HG02798 (cell line): ENCODE results near the gene MARVELD2.
A peak's percentile ranks its signal among the peaks of the same experiment; 100 is the strongest.
"Not testable (repeated sequence)": the region's sequence is repeated elsewhere in the genome, so short reads cannot be mapped to it uniquely, and the experiment has no call there.

Experiments used
- ATAC-seq: cut with Tn5 transposase; IDR thresholded peaks from one replicate; pipeline ENCODE4 v1.9.1; 2021; ENCODE audit warnings: mild to moderate bottlenecking; ENCODE audit not compliant: unreplicated experiment, poor library complexity

Gene MARVELD2, protein sequence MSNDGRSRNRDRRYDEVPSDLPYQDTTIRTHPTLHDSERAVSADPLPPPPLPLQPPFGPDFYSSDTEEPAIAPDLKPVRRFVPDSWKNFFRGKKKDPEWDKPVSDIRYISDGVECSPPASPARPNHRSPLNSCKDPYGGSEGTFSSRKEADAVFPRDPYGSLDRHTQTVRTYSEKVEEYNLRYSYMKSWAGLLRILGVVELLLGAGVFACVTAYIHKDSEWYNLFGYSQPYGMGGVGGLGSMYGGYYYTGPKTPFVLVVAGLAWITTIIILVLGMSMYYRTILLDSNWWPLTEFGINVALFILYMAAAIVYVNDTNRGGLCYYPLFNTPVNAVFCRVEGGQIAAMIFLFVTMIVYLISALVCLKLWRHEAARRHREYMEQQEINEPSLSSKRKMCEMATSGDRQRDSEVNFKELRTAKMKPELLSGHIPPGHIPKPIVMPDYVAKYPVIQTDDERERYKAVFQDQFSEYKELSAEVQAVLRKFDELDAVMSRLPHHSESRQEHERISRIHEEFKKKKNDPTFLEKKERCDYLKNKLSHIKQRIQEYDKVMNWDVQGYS

DNA sequence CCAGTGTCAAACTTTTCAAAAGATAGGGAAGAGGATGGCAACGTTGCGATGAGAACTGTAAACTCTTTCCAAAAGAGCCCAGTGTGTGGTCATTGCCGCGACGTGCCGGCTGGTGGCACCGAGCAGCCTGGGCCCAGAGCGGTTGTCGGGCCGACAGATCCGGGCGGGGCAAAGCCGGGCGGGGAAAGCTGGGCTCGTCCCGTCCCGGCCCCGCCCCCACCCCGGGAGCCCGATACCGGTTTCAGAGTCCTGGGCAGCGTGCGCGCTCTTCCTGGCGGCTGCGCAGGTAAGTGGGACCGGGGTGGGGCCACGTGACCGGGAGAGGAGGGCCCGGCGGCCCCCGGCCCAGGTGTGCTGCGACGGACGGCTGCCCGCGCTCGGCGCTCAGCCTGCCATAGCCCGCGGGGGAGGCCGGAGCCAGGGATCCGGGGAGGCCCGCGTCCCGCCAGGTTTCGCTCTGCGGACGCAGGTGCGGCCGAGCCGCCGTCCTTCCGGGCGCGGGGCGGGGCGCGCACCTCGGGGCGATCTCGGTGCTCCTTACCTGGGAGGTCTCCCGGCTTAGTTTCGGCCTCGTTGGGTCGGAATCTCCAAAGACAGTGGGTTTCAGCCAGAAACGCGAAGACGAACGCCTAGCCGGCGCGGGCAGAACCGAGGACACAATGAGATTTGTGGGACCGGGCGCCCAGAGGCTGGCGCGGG lies at the start of gene MARVELD2:
MARVELD2 (plus strand) TSS at position 232 of the 699 bp plus-strand sequence. CDS start 4,270 bp downstream, outside the sequence.
- ATAC-seq: peak; percentile 83

GRCh38 chr5:69367697-69368279 lies 47.1 kb upstream of the MARVELD2 start:
- no peak for ATAC-seq

DNA sequence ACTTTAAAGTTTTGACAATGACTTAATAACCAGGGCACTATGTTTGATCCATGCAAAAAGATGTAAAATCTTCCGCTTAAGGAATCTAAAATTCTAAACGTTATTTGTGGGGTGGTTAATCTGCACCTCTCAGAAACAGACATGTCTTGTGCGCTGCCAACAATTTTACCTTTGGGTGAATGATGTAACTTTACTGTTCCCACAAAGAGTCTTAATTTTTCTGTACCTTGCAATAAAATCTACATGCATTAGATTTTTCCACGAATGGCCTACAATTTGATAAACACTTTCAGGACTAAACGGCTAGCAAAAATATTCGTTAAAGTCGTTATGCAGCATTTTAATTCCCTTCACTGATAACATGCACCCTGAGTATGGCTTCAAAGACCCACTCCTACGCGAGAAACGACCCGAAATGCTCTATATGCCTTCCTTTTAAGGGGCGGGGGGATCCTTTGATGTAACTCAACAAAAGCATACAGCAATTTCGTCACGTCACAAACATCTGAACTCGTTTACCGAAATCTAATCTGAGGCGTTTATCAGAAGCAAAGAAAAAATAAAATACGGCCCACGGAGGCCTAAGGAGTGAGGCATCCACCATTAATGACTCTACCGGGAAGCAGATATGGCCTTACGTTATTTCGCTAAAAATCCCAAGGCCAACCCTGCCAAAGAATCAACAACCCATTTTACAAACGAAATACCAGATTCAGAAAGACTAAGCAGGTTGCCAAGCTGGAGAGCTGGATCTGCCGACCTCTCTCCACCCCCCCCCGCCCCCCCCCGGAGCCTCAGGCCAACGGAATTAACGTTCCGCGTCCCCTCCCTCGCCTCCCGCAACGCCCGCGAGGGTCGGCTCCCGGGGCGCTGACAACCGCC lies 46.2 kb upstream of the MARVELD2 start:
- peak; percentile 35 for ATAC-seq

DNA sequence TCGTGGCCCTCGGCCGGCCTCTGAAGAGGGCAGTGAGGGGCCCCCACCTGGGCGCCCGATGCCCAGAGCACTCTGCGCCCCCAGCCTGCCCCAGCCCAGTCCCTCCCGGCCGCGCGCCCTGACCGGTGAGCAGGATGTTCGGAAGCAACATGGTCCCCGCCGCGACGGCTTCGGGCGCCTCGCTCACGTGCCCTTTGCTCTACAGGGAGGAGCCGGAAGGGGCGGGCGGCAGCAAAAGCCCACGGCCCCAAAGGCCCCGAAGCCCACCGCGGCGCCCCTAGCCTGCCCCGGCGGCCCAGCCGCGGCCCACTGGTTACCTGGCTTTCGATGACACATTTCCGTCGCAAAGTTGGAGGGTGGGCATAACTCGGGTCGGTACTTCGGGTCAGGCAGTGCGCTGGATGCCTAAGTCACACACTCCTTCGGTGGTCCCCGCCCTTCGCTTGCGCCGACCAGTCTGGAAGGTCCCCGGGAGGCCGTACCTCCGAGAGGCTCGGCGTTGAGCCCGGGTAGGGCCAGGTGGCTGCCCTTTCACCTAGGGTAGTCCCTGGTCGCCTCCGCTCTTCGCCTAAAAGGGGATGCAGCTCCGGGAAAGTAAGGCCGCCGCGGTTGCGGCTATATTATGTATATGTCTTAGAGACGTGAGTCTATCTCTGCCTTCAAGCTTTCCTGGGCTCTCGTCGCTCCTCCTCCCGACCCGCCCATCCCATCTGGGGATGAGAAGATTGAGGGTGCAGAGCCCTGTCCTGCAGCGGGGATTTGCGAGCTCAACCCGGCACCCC lies 45.4 kb upstream of the MARVELD2 start, which contains the start of the genes AK6, RAD17 and TAF9:
AK6 (minus strand) TSS at position 181 of the 782 bp plus-strand sequence; CDS start at position 151, 30 bp downstream.
RAD17 (plus strand) TSS at position 479 of the 782 bp plus-strand sequence. CDS start 2,391 bp downstream, outside the sequence.
TAF9 (minus strand) TSS at position 181 of the 782 bp plus-strand sequence. CDS start 3,783 bp downstream, outside the sequence.
- ATAC-seq: peak; percentile 93

DNA sequence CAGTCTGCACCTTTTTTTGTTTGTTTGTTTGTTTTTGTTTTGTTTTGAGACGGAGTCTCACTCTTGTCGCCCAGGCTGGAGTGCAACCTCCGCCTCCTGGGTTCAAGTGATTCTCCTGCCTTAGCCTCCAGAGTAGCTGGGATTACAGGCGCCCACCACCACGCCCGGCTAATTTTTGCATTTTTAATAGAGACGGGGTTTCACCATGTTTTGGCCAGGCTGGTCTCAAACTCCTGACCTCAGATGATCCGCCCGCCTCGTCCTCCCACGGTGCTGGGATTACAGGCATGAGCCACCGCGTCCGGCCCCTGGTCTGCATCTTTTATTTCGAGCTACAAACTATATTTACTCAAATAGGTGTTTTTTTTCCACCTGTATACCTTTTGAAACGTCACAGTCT lies 44.6 kb upstream of the MARVELD2 start:
- ATAC-seq: not testable (repeated sequence)

DNA sequence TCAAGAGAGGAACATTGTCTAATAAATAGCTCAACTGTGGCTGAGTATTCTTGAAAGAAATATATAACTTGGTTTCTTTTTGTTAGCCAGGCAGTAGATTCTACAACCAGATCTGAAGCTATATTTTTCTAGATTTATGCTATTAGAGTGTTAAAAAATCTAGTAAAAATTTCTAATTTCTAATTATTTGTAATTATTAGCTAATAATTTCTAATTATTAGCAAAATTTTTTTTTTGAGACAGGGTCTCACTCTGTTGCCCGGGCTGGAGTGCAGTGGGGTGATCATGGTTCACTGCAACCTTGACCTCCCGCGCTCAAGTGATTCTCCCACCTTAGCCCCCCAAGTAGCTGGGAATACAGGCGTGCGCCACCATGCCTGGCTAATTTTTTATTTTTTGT lies 42.5 kb upstream of the MARVELD2 start:
- no peak for ATAC-seq

DNA sequence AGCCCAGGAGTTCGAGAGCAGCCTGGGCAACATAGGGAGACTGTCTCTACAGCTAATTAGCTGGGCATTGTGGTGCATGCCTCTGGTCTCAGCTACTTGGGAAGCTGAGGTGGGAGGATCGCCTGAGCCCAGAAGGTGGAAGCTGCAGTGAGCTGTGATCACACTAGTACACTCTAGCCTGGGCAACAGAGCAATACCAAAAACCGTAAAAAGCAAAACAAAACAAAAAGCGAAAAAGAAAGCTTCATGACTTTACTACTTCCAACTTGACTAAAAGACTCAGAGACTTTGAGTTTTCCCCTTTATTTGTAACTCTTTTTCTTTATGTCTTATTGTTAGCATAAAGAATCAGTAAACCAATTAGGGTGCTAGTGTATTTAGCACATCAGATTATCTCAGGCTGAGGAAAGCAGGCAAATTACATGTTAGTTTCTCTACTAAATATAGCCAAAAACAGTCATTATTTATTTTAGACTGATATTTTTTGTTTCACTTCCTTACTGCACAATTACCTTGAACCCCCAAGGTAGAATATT lies 39.9 kb upstream of the MARVELD2 start:
- peak; percentile 74 for ATAC-seq

DNA sequence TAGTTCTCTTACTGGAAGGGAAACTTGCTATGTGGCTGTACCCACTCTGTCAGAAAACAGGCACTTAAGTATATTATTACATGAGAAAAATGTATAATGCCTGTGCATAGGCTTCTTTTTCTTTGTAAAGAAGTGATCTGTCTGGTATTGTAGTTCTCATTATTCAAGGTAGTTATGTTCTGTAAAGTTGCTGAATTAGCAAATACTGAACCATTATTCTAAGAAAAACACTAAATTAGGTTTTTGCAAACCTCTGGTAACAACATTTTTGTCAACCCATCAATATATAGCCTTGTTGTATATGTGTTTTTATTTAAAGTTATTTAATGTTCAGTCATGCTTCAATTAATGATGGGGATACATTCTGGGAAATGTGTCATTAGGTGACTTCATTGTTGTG lies 36.5 kb upstream of the MARVELD2 start:
- no peak for ATAC-seq

DNA sequence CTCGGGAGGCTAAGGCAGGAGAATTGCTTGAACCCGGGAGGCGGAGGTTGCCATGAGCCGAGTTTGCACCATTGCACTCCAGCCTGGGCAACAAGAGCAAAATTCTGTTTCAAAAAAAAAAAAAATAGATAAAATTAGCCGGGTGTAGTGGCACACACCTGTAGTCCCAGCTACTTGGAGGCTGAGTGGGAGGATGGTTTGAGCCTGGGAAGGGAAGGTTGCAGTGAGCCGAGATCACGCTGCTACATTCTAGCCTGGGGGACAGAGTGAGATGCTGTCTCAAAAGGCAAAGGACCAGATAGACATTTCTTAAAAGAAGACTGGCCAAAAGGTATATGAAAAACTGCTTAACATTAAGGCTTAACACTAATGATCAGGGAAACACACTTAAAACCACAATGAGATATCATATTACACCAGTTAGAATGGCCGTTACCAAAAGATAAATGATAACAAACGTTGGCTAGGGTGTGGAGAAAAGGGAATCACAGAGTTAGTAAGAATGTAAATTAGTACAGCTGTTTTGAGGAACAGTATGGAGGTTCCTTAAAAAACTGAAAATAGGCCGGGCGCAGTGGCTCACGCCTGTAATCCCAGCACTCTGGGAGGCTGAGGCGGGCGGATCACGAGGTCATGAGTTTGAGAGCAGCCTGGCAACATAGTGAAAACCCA lies 10.1 kb upstream of the MARVELD2 start:
- no peak for ATAC-seq

GRCh38 chr5:69415584-69415958 lies 655 bp downstream of the MARVELD2 start:
- no peak for ATAC-seq

DNA sequence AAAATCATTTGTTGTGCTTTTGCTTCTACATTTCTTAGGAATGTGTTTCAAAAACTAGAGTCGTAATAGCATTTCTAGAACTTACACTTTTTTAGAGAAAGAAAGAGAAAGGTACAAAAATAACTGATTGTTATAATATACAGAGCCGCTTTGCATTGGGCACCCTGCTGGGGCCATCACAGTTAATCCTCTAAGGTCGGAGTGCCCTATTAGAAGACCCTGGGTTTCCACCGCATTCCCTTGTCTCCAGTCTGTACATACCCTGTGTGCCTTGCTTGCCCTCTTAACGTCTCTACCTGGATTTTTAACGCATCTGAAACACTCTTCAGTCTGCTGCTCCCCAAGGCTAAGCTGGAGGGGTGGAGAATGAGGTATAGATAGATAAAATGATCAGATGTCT lies 1.3 kb downstream of the MARVELD2 start:
- ATAC-seq: no peak

DNA sequence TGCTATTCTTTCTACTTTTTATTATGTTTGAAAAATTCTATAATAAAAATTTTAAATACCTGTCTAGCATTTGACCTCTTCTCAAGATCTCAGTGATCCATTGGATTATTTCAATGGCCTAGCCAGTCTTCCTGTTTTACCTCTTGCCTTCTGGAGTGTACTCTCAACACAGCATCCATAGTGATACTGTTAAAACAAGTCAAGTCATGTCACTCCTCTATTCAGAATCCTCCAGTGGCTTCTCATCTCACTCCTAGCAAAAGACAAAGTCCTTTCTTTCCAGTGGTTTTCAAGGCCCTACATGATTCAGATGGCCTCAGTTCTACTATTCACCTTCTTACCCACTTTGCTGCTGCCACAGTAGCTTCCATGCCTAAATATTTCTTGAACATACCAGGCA lies 1.8 kb downstream of the MARVELD2 start:
- ATAC-seq: no peak

DNA sequence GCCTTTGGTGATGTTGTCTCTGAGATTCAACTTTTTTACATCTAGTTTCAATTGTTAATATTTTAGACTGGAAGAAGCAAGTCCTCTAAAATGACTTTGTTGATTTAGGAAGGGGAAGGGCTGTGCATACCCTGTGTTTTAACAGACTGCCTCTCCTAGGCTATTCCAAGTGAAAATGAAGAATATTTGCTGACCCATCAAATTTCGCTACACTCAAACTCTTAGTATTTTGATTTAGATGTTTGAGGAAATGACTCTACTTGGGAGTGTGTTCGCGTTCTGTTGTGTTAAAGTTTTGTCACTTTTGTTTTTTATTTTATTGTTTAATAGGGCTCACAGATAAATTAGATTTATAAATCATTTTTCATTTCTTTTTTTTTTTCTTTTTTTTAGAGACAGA lies 3.6 kb downstream of the MARVELD2 start:
- no peak for ATAC-seq

DNA sequence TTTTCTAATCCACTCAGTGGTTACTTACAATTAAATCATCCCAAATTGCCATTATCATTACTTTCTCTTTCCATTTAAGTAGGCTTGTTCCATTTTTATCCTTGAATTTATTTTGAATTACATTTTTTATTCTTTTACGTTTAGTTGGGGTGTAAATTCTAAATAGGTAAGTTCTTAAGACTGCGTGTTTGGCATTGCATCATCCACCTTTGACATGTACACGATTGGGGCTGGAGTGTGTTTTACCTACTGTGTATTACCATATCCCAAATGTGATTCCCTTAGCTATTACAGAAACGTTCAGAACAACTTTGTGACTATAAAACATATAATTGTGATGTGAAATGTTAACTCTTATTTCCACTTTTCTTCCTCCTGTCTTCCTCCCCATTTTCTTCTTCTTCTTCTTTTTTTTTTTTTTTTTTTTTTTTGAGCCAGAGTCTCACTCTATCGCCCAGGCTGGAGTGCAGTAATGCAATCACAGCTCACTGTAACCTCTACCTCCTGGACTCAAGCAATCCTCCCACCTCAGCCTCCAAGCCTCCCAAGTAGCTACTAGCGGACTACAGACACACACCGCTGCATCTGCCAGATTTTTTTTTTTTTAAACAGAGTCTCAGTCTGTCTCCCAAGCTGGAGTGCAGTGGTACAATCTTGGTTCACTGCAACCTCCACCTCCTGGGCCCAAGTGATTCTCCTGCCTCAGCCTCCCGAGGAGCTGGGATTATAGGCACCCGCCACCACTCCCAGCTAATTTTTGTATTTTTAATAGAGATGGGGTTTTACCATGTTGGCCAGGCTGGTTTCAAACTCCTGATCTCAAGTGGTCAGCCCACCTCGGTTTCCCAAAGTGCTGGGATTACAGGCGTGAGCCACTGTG lies 16.7 kb downstream of the MARVELD2 start:
- no peak for ATAC-seq

GRCh38 chr5:69432412-69433206 lies 17.7 kb downstream of the MARVELD2 start:
- ATAC-seq: peak; percentile 74

DNA sequence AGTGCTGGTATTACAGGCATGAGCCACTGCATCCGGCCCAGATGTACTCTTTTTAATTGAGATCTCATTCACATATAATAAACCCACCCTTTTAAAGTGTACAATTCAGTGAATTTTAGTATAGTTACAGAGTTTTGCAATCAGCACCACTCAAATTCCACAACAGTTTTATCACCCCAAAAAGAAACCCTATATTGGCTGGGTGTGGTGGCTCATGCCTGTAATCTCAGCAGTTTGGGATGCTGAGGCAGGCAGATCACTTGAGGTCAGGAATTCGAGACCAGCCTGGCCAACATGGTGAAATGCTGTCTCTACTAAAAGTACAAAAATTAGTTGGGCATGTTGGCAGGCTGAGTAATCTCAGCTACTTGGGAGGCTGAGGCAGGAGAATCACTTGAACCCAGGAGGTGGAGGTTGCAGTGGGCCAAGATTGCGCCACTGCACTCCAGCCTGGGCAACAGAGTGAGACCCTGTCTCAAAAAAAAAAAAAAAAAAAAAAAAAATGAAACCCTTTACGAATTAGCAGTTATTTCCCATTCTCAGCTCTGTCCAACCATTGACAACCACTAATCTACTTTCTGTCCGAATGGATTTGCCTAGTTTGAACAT lies 20.5 kb downstream of the MARVELD2 start:
- ATAC-seq: not testable (repeated sequence)
